Caco-2 (cell line): ENCODE results near the gene CUZD1. TPM values are rescaled to one million over a fixed set of nuclear protein-coding genes. Genes with fewer than 3 reads are reported as not detected.

ENCODE experiments used
- BruUV-seq: library from RNA; stranded (reverse); fragments of 400-500 nt; replicated peaks from 2 replicates; lab custom pipeline; 2021; lab: Mats Ljungman, UMichigan
- CTCF ChIA-PET: fragments of 300-600 bp; sonication (Branson Sonifier 250); formaldehyde crosslinking; loops from one replicate; lab custom pipeline; 2022; ENCODE audit warnings: antibody characterized with exemption; lab: Charles Lee
- POLR2A ChIA-PET: fragments of 300-600 bp; sonication (Branson Sonifier 250); formaldehyde crosslinking; loops from one replicate; lab custom pipeline; 2022; ENCODE audit warnings: antibody characterized with exemption; lab: Charles Lee
- DNase-seq, 2 experiments: peaks; one replicate each; pipeline versions ENCODE4 v3.0.0 to v3.0.0-alpha.2; 2020 to 2022
- H3K27me3 ChIP-seq: replicated peaks from 2 replicates; pipeline ENCODE4 v1.6.0; 2011; ENCODE audit warnings: low read length; ENCODE audit not compliant: control insufficient read depth, insufficient read depth
- H3K36me3 ChIP-seq: 2 replicates; pipeline ENCODE4 v1.5.1; 2011; ENCODE audit warnings: low read length; ENCODE audit not compliant: control insufficient read depth, insufficient read depth
- H3K4me1 ChIP-seq: fragments of 250-450 bp; sonication (Bioruptor Pico); 2 replicates; pipeline ENCODE4 v1.5.1; 2020; ENCODE audit warnings: mild to moderate bottlenecking
- H3K4me3 ChIP-seq: 2 replicates; pipeline ENCODE4 v1.5.1; 2011; ENCODE audit warnings: low read depth, mild to moderate bottlenecking, control low read depth, low read length
- H3K9me3 ChIP-seq: fragments of 250-450 bp; sonication (Bioruptor Pico); 2 replicates; pipeline ENCODE4 v1.5.1; 2020; ENCODE audit warnings: mild to moderate bottlenecking, moderate library complexity
- H3K27ac Mint-ChIP-seq: one replicate; pipeline ENCODE4 v1.8.0; 2022; ENCODE audit warnings: mixed read lengths; ENCODE audit not compliant: unreplicated experiment
- H3K27me3 Mint-ChIP-seq: one replicate; pipeline ENCODE4 v1.8.0; 2022; ENCODE audit warnings: mixed read lengths; ENCODE audit not compliant: insufficient read depth, unreplicated experiment
- H3K36me3 Mint-ChIP-seq: one replicate; pipeline ENCODE4 v1.8.0; 2022; ENCODE audit warnings: mild to moderate bottlenecking, mixed read lengths; ENCODE audit not compliant: insufficient read depth, unreplicated experiment
- H3K4me1 Mint-ChIP-seq: one replicate; pipeline ENCODE4 v1.8.0; 2022; ENCODE audit warnings: low read depth, mixed read lengths; ENCODE audit not compliant: unreplicated experiment
- H3K4me3 Mint-ChIP-seq: one replicate; pipeline ENCODE4 v1.8.0; 2022; ENCODE audit warnings: mild to moderate bottlenecking, moderate library complexity, mixed read lengths; ENCODE audit not compliant: unreplicated experiment
- H3K9me3 Mint-ChIP-seq: one replicate; pipeline ENCODE4 v1.8.0; 2022; ENCODE audit warnings: mixed read lengths; ENCODE audit not compliant: unreplicated experiment
- intact Hi-C: fragments of 100-400 bp; cut with micrococcal nuclease; formaldehyde crosslinking; loops from one replicate; pipeline ENCODE4 v1.10.0; 2022; ENCODE audit not compliant: unreplicated experiment
- total RNA-seq: library from RNA; stranded (reverse); gene quantifications from 2 replicates; pipeline ENCODE4 v1.2.3, GENCODE V29; 2022
- TF ChIP-seq, protein P1 (sequence below), 2 experiments: fragments of 200-600 bp in 1 of 2; IDR thresholded peaks; 1 replicate in 1 of 2; 2 replicates in 1 of 2; pipeline versions ENCODE4 v1.5.1 to v1.8.0; 2011 to 2022; ENCODE audit warnings: antibody characterized with exemption in 1 of 2, control low read depth in 1 of 2, inconsistent platforms in 1 of 2, low read depth in 1 of 2, low read length in 1 of 2, mild to moderate bottlenecking in 1 of 2, moderate library complexity in 1 of 2; ENCODE audit not compliant: insufficient read depth in 1 of 2, severe bottlenecking in 1 of 2, unreplicated experiment in 1 of 2

Gene CUZD1
- total RNA-seq, 1 experiment from 2014 or later, result 2.1 TPM

DNA sequence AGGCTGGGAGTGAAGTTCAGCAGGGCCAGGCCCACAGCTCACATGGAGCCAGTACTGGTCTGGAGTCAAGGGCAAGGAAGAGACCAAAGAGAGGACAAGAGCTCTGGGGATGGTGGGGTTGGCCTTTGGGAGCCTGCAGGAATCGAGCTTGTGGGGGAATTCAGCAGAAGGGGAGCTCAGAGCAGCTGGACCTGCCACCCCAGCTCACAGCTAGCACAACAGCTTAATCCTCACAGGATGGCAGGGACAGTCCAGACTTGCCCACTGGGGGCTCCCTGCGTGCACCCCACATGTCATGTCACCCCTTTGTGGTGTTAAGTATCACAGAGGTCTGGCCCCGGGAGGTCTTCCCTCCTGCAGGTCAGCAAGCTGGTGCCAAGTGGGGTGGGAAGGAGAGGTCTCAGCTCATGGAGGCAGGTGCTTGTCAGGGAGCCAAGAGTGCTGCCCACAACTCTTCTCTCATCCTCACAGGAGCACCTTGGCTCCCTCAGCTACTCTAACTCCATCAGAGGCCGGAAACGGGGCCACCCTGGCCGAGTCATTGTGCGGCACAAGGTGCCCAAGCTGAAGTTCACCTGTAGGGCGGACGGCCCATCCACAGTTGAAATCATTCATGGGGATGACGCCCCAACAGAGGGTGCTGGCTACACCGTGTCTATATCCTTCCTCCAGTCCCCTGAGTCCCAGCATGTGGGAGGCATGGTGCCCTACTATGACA, 22.5 kb downstream of the CUZD1 start:
- no peaks in the 10 kb centered on the region for H3K36me3 ChIP-seq
- Mint-ChIP-seq H3K27ac (no peak overlapping the region), H3K9me3 (no peaks in the 10 kb centered on the region), H3K36me3 (no peaks in the 10 kb centered on the region), H3K4me1 (no peaks in the 10 kb centered on the region), H3K27me3 (peaks cover 37% of the 10 kb centered on the region), H3K4me3 (no peak overlapping the region)
- no peaks in the 10 kb centered on the region for H3K4me1 ChIP-seq
- H3K9me3 ChIP-seq, result no peaks in the 10 kb centered on the region
- ChIA-PET CTCF (no interaction called here), POLR2A (no interaction called here)
- intact Hi-C loops, result no loop called here
- no peaks in the 10 kb centered on the region for H3K27me3 ChIP-seq
- no peak overlapping the region for H3K4me3 ChIP-seq
- no peak for DNase-seq
- no TSS peak for BruUV-seq
- TF ChIP-seq, protein P1, sequence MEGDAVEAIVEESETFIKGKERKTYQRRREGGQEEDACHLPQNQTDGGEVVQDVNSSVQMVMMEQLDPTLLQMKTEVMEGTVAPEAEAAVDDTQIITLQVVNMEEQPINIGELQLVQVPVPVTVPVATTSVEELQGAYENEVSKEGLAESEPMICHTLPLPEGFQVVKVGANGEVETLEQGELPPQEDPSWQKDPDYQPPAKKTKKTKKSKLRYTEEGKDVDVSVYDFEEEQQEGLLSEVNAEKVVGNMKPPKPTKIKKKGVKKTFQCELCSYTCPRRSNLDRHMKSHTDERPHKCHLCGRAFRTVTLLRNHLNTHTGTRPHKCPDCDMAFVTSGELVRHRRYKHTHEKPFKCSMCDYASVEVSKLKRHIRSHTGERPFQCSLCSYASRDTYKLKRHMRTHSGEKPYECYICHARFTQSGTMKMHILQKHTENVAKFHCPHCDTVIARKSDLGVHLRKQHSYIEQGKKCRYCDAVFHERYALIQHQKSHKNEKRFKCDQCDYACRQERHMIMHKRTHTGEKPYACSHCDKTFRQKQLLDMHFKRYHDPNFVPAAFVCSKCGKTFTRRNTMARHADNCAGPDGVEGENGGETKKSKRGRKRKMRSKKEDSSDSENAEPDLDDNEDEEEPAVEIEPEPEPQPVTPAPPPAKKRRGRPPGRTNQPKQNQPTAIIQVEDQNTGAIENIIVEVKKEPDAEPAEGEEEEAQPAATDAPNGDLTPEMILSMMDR (IDR thresholded peaks at IDR 0.05; ENCODE audit: insufficient read depth in 1 of 2, low read depth in 1 of 2, low read length in 1 of 2, severe bottlenecking in 1 of 2, unreplicated experiment in 1 of 2), result no peak

DNA sequence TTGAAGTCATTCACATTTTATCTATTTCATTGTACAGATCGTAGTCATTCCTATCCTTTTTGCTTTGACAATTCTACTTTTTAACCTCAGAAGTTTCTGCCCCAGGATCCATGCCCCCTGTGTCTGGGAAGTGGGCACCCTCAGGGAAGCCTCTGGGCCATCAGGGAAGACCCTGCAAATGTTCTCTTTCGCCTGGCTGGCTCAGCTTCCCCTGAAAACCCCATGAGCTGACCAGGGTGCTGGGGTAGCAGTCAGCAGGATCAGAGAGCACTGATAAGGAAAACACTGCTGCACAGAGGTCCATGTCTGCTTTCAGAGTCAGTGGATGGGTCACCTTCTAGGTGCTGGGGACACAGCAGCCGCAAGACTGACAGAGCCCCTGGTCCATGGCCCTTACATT, 23.8 kb downstream of the CUZD1 start:
- H3K4me3 ChIP-seq, result no peak overlapping the region
- H3K27me3 Mint-ChIP-seq, result peaks cover 40% of the 10 kb centered on the region
- CTCF ChIA-PET, result no interaction called here

DNA sequence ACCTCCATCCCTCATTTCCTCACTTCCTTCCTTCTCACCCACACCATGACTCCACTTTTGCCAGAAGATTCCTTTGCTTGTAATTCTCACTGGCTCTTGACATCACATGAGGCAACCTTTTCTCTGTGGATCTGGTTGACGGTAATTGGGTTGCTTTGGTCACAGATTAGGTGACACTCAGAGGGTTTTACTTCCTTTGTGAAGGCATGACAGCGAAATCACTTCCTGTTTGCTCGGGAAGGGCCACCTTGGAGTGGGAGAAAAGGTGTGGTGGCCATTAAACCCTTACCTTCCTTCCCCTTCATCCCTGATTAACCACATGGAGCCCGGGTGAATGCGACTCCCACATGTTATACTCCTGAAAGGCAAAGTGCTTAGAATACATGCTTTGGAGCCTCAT, 30.2 kb downstream of the CUZD1 start:
- no peak overlapping the region for H3K4me3 Mint-ChIP-seq
- no TSS peak for BruUV-seq
- no peak overlapping the region for H3K4me3 ChIP-seq
- POLR2A ChIA-PET, result no interaction called here
- H3K4me1 Mint-ChIP-seq, result no peaks in the 10 kb centered on the region
- no peak overlapping the region for H3K27ac Mint-ChIP-seq
- DNase-seq, result no peak
- no peaks in the 10 kb centered on the region for H3K9me3 ChIP-seq
- H3K27me3 ChIP-seq, result no peaks in the 10 kb centered on the region
- H3K36me3 Mint-ChIP-seq, result no peaks in the 10 kb centered on the region
- CTCF ChIA-PET, result no interaction called here
- intact Hi-C loops, result no loop called here
- no peaks in the 10 kb centered on the region for H3K9me3 Mint-ChIP-seq
- H3K4me1 ChIP-seq, result no peaks in the 10 kb centered on the region
- TF ChIP-seq, protein P1 (IDR thresholded peaks at IDR 0.05; ENCODE audit: insufficient read depth in 1 of 2, low read depth in 1 of 2, low read length in 1 of 2, severe bottlenecking in 1 of 2, unreplicated experiment in 1 of 2), result no peak
- H3K36me3 ChIP-seq, result no peaks in the 10 kb centered on the region
- H3K27me3 Mint-ChIP-seq, result peaks cover 22% of the 10 kb centered on the region

More for the DNA sequence above, 23.8 kb downstream of the CUZD1 start:
- intact Hi-C loops, result no loop called here
- Mint-ChIP-seq H3K36me3 (no peaks in the 10 kb centered on the region), H3K4me3 (no peak overlapping the region), H3K9me3 (no peaks in the 10 kb centered on the region), H3K27ac (no peak overlapping the region), H3K4me1 (no peaks in the 10 kb centered on the region)
- TF ChIP-seq, protein P1 (IDR thresholded peaks at IDR 0.05; ENCODE audit: insufficient read depth in 1 of 2, low read depth in 1 of 2, low read length in 1 of 2, severe bottlenecking in 1 of 2, unreplicated experiment in 1 of 2), result no peak
- POLR2A ChIA-PET, result no interaction called here
- Histone ChIP-seq H3K4me1 (no peaks in the 10 kb centered on the region), H3K27me3 (no peaks in the 10 kb centered on the region), H3K36me3 (no peaks in the 10 kb centered on the region), H3K9me3 (no peaks in the 10 kb centered on the region)
- BruUV-seq, result no TSS peak
- DNase-seq, result no peak
